Raji (cell line): Measurements from ENCODE around the gene DSCAM.

Experiments
- POLR2A ChIP-seq: IDR thresholded peaks from 2 replicates; pipeline ENCODE4 v1.6.1; 2011; ENCODE audit warnings: low read depth, low read length, control low read depth; ENCODE audit not compliant: insufficient read depth

Gene DSCAM

GRCh38 chr21:40270047-40270446 is 576.9 kb downstream of the DSCAM start:
- TF ChIP-seq POLR2A, result no peak

GRCh38 chr21:40269239-40269638 is 577.7 kb downstream of the DSCAM start:
- TF ChIP-seq POLR2A, result no peak

GRCh38 chr21:40257342-40257741 is 589.6 kb downstream of the DSCAM start:
- TF ChIP-seq POLR2A, result no peak

GRCh38 chr21:40255518-40256444 is 591.2 kb downstream of the DSCAM start:
- TF ChIP-seq POLR2A, result no peak

- TF ChIP-seq POLR2A, result no peak
Observed at GRCh38 chr21:40254540-40255465, 592.2 kb downstream of the DSCAM start.

GRCh38 chr21:40253112-40253511 is 593.8 kb downstream of the DSCAM start:
- TF ChIP-seq POLR2A, result no peak

DNA sequence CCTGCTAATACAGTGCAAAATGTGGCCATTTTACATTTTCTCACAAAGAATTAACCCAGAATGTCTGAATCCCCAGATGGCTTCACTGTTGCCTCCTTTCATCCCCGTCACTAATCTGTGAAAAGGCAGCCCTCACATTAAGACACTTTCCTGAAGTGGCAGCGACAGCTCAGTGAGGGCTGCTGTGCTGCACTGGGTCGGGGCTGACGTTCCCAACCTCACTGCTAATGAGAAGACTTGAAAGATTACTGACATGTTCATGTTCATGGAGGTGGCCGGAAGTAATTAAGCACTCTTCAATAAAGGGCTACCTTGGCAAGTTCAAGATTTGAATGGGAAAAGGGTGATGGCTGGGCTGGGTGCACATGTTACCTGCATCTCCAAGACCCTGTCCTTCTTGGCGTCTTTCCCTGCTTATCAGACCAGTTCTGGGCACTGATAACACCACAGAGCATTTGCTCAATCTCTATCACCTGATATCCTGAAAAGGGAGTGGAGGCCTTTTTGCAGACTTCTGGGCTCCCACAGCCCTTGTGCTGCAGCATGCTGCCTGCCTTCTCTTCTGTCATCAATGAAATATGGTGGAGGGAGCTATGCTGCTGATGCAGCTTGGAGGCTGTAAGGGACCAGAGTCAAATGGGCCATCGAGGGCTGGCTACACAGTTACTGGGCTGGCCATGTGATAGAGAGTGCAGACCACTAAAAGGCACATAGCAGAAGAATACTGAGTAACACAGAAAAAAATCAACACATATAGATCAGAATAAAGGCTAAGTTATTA is 596.3 kb downstream of the DSCAM start:
- TF ChIP-seq POLR2A, result no peak

DNA sequence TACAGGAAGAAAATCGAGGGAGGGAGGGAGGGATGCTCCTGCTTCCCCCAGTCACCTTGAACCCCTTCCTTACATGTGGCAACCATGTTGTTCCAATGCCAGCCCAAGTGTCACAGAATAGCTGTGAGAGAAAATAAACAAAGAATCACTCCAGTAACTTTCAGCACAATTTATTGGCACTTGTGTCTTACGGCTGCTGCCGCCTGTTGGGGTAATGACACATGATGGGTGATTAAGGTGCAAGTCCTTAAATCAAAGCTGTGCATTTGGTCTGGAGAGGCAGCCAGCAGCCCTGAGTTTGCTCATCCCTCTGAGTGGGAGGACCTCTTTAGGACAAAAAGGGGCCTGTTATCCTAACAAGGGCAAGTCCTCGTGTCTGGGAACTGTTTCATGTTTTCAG is 602.0 kb downstream of the DSCAM start:
- TF ChIP-seq POLR2A, result no peak

DNA sequence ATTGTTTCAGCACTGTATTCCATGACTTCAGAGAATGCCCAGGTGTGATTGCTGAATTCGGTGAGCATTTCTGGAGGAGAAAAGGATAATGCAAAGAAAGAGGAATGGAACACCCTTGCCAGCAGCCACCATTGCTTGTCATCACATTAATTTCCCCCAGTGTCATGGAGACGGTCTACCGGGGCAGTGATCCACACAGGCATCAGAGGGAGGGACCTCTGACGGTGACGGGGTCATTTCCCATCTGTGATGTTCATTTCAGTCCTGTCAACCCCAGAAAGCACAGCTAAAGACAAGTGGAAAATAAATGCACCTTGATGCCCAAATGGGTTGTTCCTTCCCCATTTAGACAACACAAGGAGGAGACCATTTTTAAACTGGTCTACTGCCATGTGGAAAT is 603.3 kb downstream of the DSCAM start:
- no peak for TF ChIP-seq POLR2A

- TF ChIP-seq POLR2A, result no peak
Observed at GRCh38 chr21:40242586-40243265, 604.2 kb downstream of the DSCAM start.

GRCh38 chr21:40235528-40235927 is 611.4 kb downstream of the DSCAM start:
- no peak for TF ChIP-seq POLR2A

DNA sequence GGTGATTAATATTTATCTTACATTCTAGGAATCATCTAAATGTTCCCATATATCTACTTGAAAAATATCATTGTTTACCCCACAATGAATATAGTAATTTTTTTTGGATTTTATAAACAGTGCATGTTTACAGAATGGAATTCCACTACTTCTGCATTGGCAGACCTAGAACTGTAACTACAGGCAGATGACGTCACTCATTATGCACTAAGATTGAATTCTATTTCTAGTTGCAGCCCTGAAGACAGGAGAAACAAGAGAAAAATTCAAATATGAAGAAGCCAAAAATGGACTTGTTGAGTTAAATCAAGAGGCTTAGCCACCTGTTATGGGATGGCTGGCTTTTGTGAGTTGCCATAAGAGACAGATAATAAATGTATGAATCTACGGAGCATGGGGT is 615.0 kb downstream of the DSCAM start:
- TF ChIP-seq POLR2A, result no peak

DNA sequence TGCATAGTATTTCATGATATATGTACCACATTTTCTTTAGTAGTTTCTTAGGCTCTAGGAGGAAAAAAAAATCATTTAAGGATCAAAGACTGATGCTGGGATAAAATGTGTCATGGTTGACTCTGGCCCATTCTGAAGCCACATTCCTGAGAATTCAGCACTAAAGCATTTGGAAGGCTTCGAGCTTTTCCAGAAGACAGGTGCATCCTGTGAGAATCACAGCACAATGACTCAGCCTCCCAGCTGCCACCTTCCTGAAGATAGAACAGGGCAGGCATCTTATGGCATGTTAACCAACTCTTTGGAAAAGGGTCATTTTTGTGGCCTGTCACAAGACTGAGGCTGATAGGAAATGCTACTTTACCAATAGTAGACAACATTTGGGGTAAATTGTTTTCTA is 619.9 kb downstream of the DSCAM start:
- no peak for TF ChIP-seq POLR2A

DNA sequence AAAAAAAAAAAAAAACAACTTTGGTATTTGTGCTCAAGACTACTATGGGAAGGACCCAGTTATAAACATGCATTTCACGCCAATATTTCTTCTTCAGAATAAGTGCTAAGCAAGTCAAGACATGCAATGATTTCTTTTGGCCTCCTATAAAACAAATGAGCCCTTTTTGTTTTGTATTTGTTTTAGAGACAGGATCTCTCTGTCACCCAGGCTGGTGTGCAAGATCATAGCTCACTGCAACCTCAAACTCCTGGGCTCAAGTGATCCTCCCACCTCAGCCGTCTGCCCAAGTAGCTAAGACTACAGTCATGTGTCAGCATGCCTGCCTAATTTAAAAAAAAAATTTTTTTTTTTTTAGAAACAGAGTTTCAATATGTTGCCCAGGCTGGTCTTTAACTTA is 631.0 kb downstream of the DSCAM start:
- no peak for TF ChIP-seq POLR2A
